ENCODE measurements around the gene CDK11B. TPM values are rescaled to one million over a fixed set of nuclear protein-coding genes. Genes with fewer than 3 reads are reported as not detected.

Gene CDK11B
- total RNA-seq, 1 experiment from 2014 or later = 30.1 TPM

GRCh38 chr1:1593834-1594601 lies 64.8 kb downstream of the CDK11B start:
- Histone ChIP-seq H2AFZ (ENCODE audit: low read length) (no peak overlapping the region), H2BK20ac (ENCODE audit: low read depth, low read length, poor library complexity, severe bottlenecking) (no peak overlapping the region), H2AK5ac (ENCODE audit: insufficient read length, low read length) (no peak overlapping the region), H3K23me2 (ENCODE audit: insufficient read length, low read depth, low read length, poor library complexity, severe bottlenecking) (no peaks in the 10 kb centered on the region), H4K8ac (replicated peaks; ENCODE audit: insufficient read length, low read depth, low read length) (no peak overlapping the region), H4K91ac (ENCODE audit: insufficient read length, low read depth, low read length) (no peak overlapping the region), H3K9me3 (ENCODE audit: control insufficient read depth, low read depth, low read length) (no peaks in the 10 kb centered on the region), H3K79me2 (ENCODE audit: insufficient read depth, low read length) (no peaks in the 10 kb centered on the region), H3K9ac (ENCODE audit: extremely low read depth, insufficient read length, low read length) (no peak overlapping the region), H3T11ph (ENCODE audit: low read length) (no peak overlapping the region), H3K56ac (ENCODE audit: insufficient read length, low read depth, low read length) (no peak overlapping the region), H2BK15ac (ENCODE audit: low read depth, low read length) (no peak overlapping the region), H3K4me1 (ENCODE audit: insufficient read depth, low read length) (no peaks in the 10 kb centered on the region), H4K20me1 (ENCODE audit: control insufficient read depth, insufficient read depth, insufficient read length) (no peaks in the 10 kb centered on the region), H3K18ac (ENCODE audit: insufficient read length, low read depth, low read length) (no peak overlapping the region), H3K14ac (ENCODE audit: insufficient read depth, low read length) (no peak overlapping the region), H2BK120ac (ENCODE audit: low read depth, low read length, poor library complexity, severe bottlenecking) (no peak overlapping the region), H3K27ac (ENCODE audit: insufficient read length, low read depth, low read length) (no peak overlapping the region), H3K4me2 (ENCODE audit: insufficient read depth, insufficient read length, low read length) (no peak overlapping the region), H3K27me3 (ENCODE audit: insufficient read depth, low read length) (no peaks in the 10 kb centered on the region; the same call in 1 of the 2 replicates), H2BK12ac (ENCODE audit: insufficient read length, low read depth, low read length) (no peak overlapping the region), H3K23ac (ENCODE audit: insufficient read length, low read depth, low read length) (no peak overlapping the region), H3K79me1 (ENCODE audit: insufficient read depth, low read depth, low read length, poor library complexity, severe bottlenecking) (no peaks in the 10 kb centered on the region), H2BK5ac (ENCODE audit: insufficient read length, low read length) (no peak overlapping the region), H3K4ac (ENCODE audit: low read depth, low read length) (no peak overlapping the region), H4K5ac (ENCODE audit: insufficient read length, low read depth, low read length) (no peak overlapping the region)
- no peak for TF ChIP-seq CTCF (conservative IDR thresholded peaks at IDR 0.05)
- Mint-ChIP-seq H3K9me3 (no peaks in the 10 kb centered on the region; a peak in 1 of 5 replicates), H3K4me3 (no peak overlapping the region), H3K27ac (no peak overlapping the region), H3K36me3 (ENCODE audit: insufficient read depth in 1 of 3, low read depth in 3 of 3) (no peaks in the 10 kb centered on the region), H3K27me3 (ENCODE audit: low read depth) (peaks cover 34% of the 10 kb centered on the region), H3K4me1 (peaks cover 3 to 8% of the 10 kb centered on the region in 2 experiments)
- no CpG with 5 or more reads among the region's 24 CpGs for WGBS (ENCODE audit: extremely low coverage, insufficient read length, low lambda C conversion rate)
- no peak for DNase-seq

Measured in H9 (cell line).